Calu3 (cell line): ENCODE results near the gene ABCA4. TPM values are rescaled to one million over a fixed set of nuclear protein-coding genes. Genes with fewer than 3 reads are reported as not detected.

Experiments
- BruUV-seq: library from RNA; stranded (reverse); fragments of 400-500 nt; replicated peaks from 2 replicates; lab custom pipeline; 2021; lab: Mats Ljungman, UMichigan
- CTCF ChIA-PET: fragments of 300-600 bp; sonication (Branson Sonifier 250); formaldehyde crosslinking; loops from one replicate; lab custom pipeline; 2022; ENCODE audit warnings: antibody characterized with exemption; lab: Charles Lee
- DNase-seq: peaks from one replicate; pipeline ENCODE4 v3.0.0; 2022
- H3K27ac Mint-ChIP-seq: one replicate; pipeline ENCODE4 v1.8.0; 2022; ENCODE audit warnings: mixed read lengths; ENCODE audit not compliant: unreplicated experiment
- H3K27me3 Mint-ChIP-seq: one replicate; pipeline ENCODE4 v1.8.0; 2022; ENCODE audit warnings: mixed read lengths; ENCODE audit not compliant: unreplicated experiment
- H3K36me3 Mint-ChIP-seq: one replicate; pipeline ENCODE4 v1.8.0; 2022; ENCODE audit warnings: mild to moderate bottlenecking, moderate library complexity, mixed read lengths; ENCODE audit not compliant: insufficient read depth, unreplicated experiment
- H3K4me1 Mint-ChIP-seq: one replicate; pipeline ENCODE4 v1.8.0; 2022; ENCODE audit warnings: mild to moderate bottlenecking, low read depth, mixed read lengths; ENCODE audit not compliant: unreplicated experiment
- H3K4me3 Mint-ChIP-seq: one replicate; pipeline ENCODE4 v1.8.0; 2022; ENCODE audit warnings: mild to moderate bottlenecking, low read depth, moderate library complexity, mixed read lengths; ENCODE audit not compliant: unreplicated experiment
- H3K9me3 Mint-ChIP-seq: one replicate; pipeline ENCODE4 v1.8.0; 2022; ENCODE audit warnings: low read depth, mixed read lengths; ENCODE audit not compliant: unreplicated experiment
- CTCF ChIP-seq: fragments of 200-600 bp; IDR thresholded peaks from one replicate; pipeline ENCODE4 v1.8.0; 2022; ENCODE audit warnings: antibody characterized with exemption; ENCODE audit not compliant: unreplicated experiment
- intact Hi-C: fragments of 100-400 bp; cut with micrococcal nuclease; formaldehyde crosslinking; loops from one replicate; pipeline ENCODE4 v1.10.0; 2022; ENCODE audit not compliant: unreplicated experiment
- total RNA-seq: library from RNA; stranded (reverse); gene quantifications from 2 replicates; pipeline ENCODE4 v1.2.3, GENCODE V29; 2022

Gene ABCA4
- total RNA-seq, 1 experiment from 2014 or later, result 0.31 TPM

- H3K4me1 Mint-ChIP-seq, result peaks cover 11% of the 10 kb centered on the region
Observed at GRCh38 chr1:94103608-94104007, 17.3 kb downstream of the ABCA4 start.

GRCh38 chr1:94101613-94102525 lies 19.1 kb downstream of the ABCA4 start:
- no peak for DNase-seq
- BruUV-seq, result no TSS peak
- intact Hi-C loops, result no loop called here
- peaks cover 11% of the 10 kb centered on the region for H3K4me1 Mint-ChIP-seq
- no peak overlapping the region for H3K27ac Mint-ChIP-seq
- no peak overlapping the region for H3K4me3 Mint-ChIP-seq
- peaks cover 1% of the 10 kb centered on the region for H3K27me3 Mint-ChIP-seq
- H3K36me3 Mint-ChIP-seq, result no peaks in the 10 kb centered on the region
- TF ChIP-seq CTCF, result no peak
- CTCF ChIA-PET, result no interaction called here
- H3K9me3 Mint-ChIP-seq, result no peaks in the 10 kb centered on the region

More at GRCh38 chr1:94103608-94104007, 17.3 kb downstream of the ABCA4 start:
- TF ChIP-seq CTCF, result no peak
- no peak overlapping the region for H3K4me3 Mint-ChIP-seq
- intact Hi-C loops, result no loop called here
- no peak overlapping the region for H3K27ac Mint-ChIP-seq
- H3K27me3 Mint-ChIP-seq, result peaks cover 18% of the 10 kb centered on the region
- H3K36me3 Mint-ChIP-seq, result no peaks in the 10 kb centered on the region
- H3K9me3 Mint-ChIP-seq, result no peaks in the 10 kb centered on the region
- no TSS peak for BruUV-seq
- no peak for DNase-seq
- CTCF ChIA-PET, result interaction anchor here (1.3 kb wide), 1 partner anchor 35 kb away, joined by 3 read pairs; no protein-coding TSS in a partner anchor

- no peak for TF ChIP-seq CTCF
Observed at GRCh38 chr1:94100785-94101612, 19.9 kb downstream of the ABCA4 start.

GRCh38 chr1:94100129-94100784 lies 20.7 kb downstream of the ABCA4 start:
- Mint-ChIP-seq H3K27ac (no peak overlapping the region), H3K4me1 (peaks cover 10% of the 10 kb centered on the region), H3K36me3 (no peaks in the 10 kb centered on the region), H3K27me3 (no peaks in the 10 kb centered on the region), H3K4me3 (no peak overlapping the region), H3K9me3 (no peaks in the 10 kb centered on the region)
- intact Hi-C loops, result no loop called here
- TF ChIP-seq CTCF, result no peak
- CTCF ChIA-PET, result interaction anchor here (1.2 kb wide), 1 partner anchor 9 kb away, joined by 4 read pairs; no protein-coding TSS in a partner anchor
- no peak for DNase-seq
- no TSS peak for BruUV-seq

More at GRCh38 chr1:94100785-94101612, 19.9 kb downstream of the ABCA4 start:
- Mint-ChIP-seq H3K36me3 (no peaks in the 10 kb centered on the region), H3K9me3 (no peaks in the 10 kb centered on the region), H3K27me3 (no peaks in the 10 kb centered on the region), H3K27ac (no peak overlapping the region), H3K4me1 (peaks cover 11% of the 10 kb centered on the region), H3K4me3 (no peak overlapping the region)
- intact Hi-C loops, result no loop called here
- CTCF ChIA-PET, result no interaction called here
- DNase-seq, result no peak
- BruUV-seq, result no TSS peak
